WTC11 (cell line): Measurements from ENCODE around the gene PADI1. TPM values are rescaled to one million over a fixed set of nuclear protein-coding genes. Genes with fewer than 3 reads are reported as not detected.

Source experiments
- ATAC-seq: fragments of 200-7000 bp; cut with Tn5 transposase; 2 replicates; pipeline ENCODE4 v1.10.0; 2021; ENCODE audit warnings: mild to moderate bottlenecking, moderate library complexity
- CTCF ChIA-PET: fragments of 300-600 bp; sonication (Branson Sonifier 250); formaldehyde crosslinking; loops from one replicate; lab custom pipeline; 2021; ENCODE audit warnings: antibody characterized with exemption; lab: Charles Lee
- POLR2A ChIA-PET: fragments of 350-600 bp; sonication (Branson Sonifier 250); formaldehyde crosslinking; loops from one replicate; lab custom pipeline; 2021; ENCODE audit warnings: antibody characterized with exemption; lab: Charles Lee
- DNase-seq: peaks from one replicate; pipeline ENCODE4 v3.0.0; 2021; ENCODE audit warnings: low spot score
- H3K27ac Mint-ChIP-seq: 2 replicates; pipeline ENCODE4 v1.8.0; 2021; ENCODE audit warnings: mixed read lengths
- H3K27me3 Mint-ChIP-seq: 2 replicates; pipeline ENCODE4 v1.8.0; 2021; ENCODE audit warnings: low read depth, mild to moderate bottlenecking, moderate library complexity, mixed read lengths
- H3K36me3 Mint-ChIP-seq: 2 replicates; pipeline ENCODE4 v1.8.0; 2021; ENCODE audit warnings: mixed read lengths
- H3K4me1 Mint-ChIP-seq: 2 replicates; pipeline ENCODE4 v1.8.0; 2022; ENCODE audit warnings: mixed read lengths
- H3K4me3 Mint-ChIP-seq: 2 replicates; pipeline ENCODE4 v1.8.0; 2021; ENCODE audit warnings: mild to moderate bottlenecking, moderate library complexity, mixed read lengths
- H3K9me3 Mint-ChIP-seq: 2 replicates; pipeline ENCODE4 v1.8.0; 2021; ENCODE audit warnings: mixed read lengths
- ATF1 ChIP-seq: sonication (generic); formaldehyde crosslinking; IDR thresholded peaks from 2 replicates; pipeline ENCODE4 v1.8.1; 2023; ENCODE audit warnings: mild to moderate bottlenecking, moderate library complexity, missing genetic modification reagents
- CBFB ChIP-seq: sonication (generic); formaldehyde crosslinking; IDR thresholded peaks from 2 replicates; pipeline ENCODE4 v1.8.1; 2022; ENCODE audit warnings: mild to moderate bottlenecking, low read depth, missing genetic modification reagents
- ESRRA ChIP-seq: sonication (generic); formaldehyde crosslinking; IDR thresholded peaks from 2 replicates; pipeline ENCODE4 v1.8.1; 2022; ENCODE audit warnings: mild to moderate bottlenecking, missing genetic modification reagents, borderline replicate concordance
- GABPB1 ChIP-seq: sonication (generic); formaldehyde crosslinking; IDR thresholded peaks from 2 replicates; pipeline ENCODE4 v1.8.1; 2023; ENCODE audit warnings: mild to moderate bottlenecking, missing genetic modification reagents
- GTF2I ChIP-seq: fragments of 250-450 bp; sonication (Bioruptor Pico); conservative IDR thresholded peaks from 2 replicates; pipeline ENCODE4 v1.4.0; 2021; ENCODE audit warnings: mild to moderate bottlenecking
- KAT7 ChIP-seq: sonication (generic); formaldehyde crosslinking; IDR thresholded peaks from 2 replicates; pipeline ENCODE4 v1.8.1; 2023; ENCODE audit warnings: missing genetic modification reagents, mild to moderate bottlenecking, borderline replicate concordance
- NR1H2 ChIP-seq: sonication (generic); formaldehyde crosslinking; IDR thresholded peaks from 2 replicates; pipeline ENCODE4 v1.9.0; 2021; ENCODE audit warnings: mild to moderate bottlenecking, moderate library complexity, missing genetic modification reagents
- TP53 ChIP-seq: sonication (generic); formaldehyde crosslinking; IDR thresholded peaks from 2 replicates; pipeline ENCODE4 v1.8.1; 2023; ENCODE audit warnings: mild to moderate bottlenecking, missing genetic modification reagents
- ZNF263 ChIP-seq: sonication (generic); formaldehyde crosslinking; IDR thresholded peaks from 2 replicates; pipeline ENCODE4 v1.8.1; 2022; ENCODE audit warnings: low read depth, mild to moderate bottlenecking, moderate library complexity, missing genetic modification reagents
- total RNA-seq: library from RNA; stranded (reverse); gene quantifications from 3 replicates; pipeline ENCODE4 v1.2.3, GENCODE V29; 2021
- TF ChIP-seq, protein P1 (sequence below): sonication (generic); formaldehyde crosslinking; IDR thresholded peaks from 2 replicates; pipeline ENCODE4 v1.8.1; 2023; ENCODE audit warnings: mild to moderate bottlenecking, missing genetic modification reagents, moderate library complexity
- TF ChIP-seq, protein P2 (sequence below): sonication (generic); formaldehyde crosslinking; IDR thresholded peaks from 2 replicates; pipeline ENCODE4 v1.8.1; 2023; ENCODE audit warnings: mild to moderate bottlenecking, missing genetic modification reagents
- TF ChIP-seq, protein P3 (sequence below): fragments of 200-600 bp; IDR thresholded peaks from 2 replicates; pipeline ENCODE4 v1.8.0; 2022; ENCODE audit warnings: antibody characterized with exemption
- TF ChIP-seq, protein P4 (sequence below): sonication (generic); formaldehyde crosslinking; IDR thresholded peaks from 2 replicates; pipeline ENCODE4 v1.8.1; 2022; ENCODE audit warnings: mild to moderate bottlenecking, moderate library complexity, missing genetic modification reagents
- TF ChIP-seq, protein P5 (sequence below): sonication (generic); formaldehyde crosslinking; IDR thresholded peaks from 2 replicates; pipeline ENCODE4 v1.8.1; 2022; ENCODE audit warnings: low read depth, mild to moderate bottlenecking, moderate library complexity, missing genetic modification reagents, borderline replicate concordance
- TF ChIP-seq, protein P6 (sequence below): sonication (generic); formaldehyde crosslinking; IDR thresholded peaks from 2 replicates; pipeline ENCODE4 v1.8.0; 2022; ENCODE audit warnings: mild to moderate bottlenecking, missing genetic modification reagents
- TF ChIP-seq, protein P7 (sequence below): sonication (generic); formaldehyde crosslinking; IDR thresholded peaks from 2 replicates; pipeline ENCODE4 v1.8.0; 2022; ENCODE audit warnings: mild to moderate bottlenecking, missing genetic modification reagents

The PADI1 gene
- total RNA-seq, 1 experiment from 2014 or later: 0.15 TPM

DNA sequence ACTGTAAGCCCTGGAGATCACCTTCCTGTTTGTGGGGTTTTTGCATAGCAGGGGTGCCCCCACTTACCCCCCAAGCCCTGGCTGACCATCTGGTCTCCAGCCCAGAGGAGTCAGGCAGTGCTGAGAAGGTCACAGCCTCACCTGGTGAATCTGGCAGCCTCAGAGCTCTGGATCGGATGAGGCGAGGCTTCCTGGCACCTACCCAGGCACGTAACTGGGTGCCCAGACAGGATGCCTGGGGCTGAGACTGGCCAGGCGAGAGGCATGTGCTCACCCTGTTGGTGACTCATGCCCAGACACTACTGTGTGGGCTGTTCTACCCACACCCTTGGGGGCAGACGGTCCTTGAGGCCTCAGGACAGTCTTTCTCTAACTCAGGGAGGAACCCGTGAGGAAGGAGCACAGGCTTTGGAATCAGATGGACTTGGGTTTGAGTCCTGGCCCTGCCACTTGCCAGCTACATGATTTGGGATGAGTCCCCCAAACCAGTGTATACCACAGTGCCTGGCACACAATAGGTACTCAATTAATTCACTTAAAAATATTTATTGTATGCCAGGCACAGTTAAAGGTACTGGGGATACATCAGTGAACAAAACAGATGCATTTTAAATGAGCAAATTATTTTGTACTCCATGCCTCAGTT, 28.9 kb downstream of the PADI1 start:
- Mint-ChIP-seq H3K36me3 (no peaks in the 10 kb centered on the region), H3K4me3 (no peak overlapping the region), H3K9me3 (no peaks in the 10 kb centered on the region), H3K4me1 (peaks cover 13% of the 10 kb centered on the region), H3K27ac (no peak overlapping the region), H3K27me3 (peaks cover 3% of the 10 kb centered on the region; the same call in 1 of the 2 replicates)
- DNase-seq (no peak), ATAC-seq (no peak)
- POLR2A ChIA-PET: no interaction called here
- TF ChIP-seq, protein P1, sequence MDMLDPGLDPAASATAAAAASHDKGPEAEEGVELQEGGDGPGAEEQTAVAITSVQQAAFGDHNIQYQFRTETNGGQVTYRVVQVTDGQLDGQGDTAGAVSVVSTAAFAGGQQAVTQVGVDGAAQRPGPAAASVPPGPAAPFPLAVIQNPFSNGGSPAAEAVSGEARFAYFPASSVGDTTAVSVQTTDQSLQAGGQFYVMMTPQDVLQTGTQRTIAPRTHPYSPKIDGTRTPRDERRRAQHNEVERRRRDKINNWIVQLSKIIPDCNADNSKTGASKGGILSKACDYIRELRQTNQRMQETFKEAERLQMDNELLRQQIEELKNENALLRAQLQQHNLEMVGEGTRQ (CRISPR knock-in tag): no peak
- TF ChIP-seq GABPB1: no peak
- TF ChIP-seq, protein P2, sequence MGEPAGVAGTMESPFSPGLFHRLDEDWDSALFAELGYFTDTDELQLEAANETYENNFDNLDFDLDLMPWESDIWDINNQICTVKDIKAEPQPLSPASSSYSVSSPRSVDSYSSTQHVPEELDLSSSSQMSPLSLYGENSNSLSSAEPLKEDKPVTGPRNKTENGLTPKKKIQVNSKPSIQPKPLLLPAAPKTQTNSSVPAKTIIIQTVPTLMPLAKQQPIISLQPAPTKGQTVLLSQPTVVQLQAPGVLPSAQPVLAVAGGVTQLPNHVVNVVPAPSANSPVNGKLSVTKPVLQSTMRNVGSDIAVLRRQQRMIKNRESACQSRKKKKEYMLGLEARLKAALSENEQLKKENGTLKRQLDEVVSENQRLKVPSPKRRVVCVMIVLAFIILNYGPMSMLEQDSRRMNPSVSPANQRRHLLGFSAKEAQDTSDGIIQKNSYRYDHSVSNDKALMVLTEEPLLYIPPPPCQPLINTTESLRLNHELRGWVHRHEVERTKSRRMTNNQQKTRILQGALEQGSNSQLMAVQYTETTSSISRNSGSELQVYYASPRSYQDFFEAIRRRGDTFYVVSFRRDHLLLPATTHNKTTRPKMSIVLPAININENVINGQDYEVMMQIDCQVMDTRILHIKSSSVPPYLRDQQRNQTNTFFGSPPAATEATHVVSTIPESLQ (CRISPR knock-in tag): no peak
- TF ChIP-seq, protein P3, sequence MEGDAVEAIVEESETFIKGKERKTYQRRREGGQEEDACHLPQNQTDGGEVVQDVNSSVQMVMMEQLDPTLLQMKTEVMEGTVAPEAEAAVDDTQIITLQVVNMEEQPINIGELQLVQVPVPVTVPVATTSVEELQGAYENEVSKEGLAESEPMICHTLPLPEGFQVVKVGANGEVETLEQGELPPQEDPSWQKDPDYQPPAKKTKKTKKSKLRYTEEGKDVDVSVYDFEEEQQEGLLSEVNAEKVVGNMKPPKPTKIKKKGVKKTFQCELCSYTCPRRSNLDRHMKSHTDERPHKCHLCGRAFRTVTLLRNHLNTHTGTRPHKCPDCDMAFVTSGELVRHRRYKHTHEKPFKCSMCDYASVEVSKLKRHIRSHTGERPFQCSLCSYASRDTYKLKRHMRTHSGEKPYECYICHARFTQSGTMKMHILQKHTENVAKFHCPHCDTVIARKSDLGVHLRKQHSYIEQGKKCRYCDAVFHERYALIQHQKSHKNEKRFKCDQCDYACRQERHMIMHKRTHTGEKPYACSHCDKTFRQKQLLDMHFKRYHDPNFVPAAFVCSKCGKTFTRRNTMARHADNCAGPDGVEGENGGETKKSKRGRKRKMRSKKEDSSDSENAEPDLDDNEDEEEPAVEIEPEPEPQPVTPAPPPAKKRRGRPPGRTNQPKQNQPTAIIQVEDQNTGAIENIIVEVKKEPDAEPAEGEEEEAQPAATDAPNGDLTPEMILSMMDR: no peak
- TF ChIP-seq, protein P4, sequence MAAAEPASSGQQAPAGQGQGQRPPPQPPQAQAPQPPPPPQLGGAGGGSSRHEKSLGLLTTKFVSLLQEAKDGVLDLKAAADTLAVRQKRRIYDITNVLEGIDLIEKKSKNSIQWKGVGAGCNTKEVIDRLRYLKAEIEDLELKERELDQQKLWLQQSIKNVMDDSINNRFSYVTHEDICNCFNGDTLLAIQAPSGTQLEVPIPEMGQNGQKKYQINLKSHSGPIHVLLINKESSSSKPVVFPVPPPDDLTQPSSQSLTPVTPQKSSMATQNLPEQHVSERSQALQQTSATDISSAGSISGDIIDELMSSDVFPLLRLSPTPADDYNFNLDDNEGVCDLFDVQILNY (CRISPR knock-in tag): no peak
- no peak for TF ChIP-seq KAT7
- TF ChIP-seq, protein P5, sequence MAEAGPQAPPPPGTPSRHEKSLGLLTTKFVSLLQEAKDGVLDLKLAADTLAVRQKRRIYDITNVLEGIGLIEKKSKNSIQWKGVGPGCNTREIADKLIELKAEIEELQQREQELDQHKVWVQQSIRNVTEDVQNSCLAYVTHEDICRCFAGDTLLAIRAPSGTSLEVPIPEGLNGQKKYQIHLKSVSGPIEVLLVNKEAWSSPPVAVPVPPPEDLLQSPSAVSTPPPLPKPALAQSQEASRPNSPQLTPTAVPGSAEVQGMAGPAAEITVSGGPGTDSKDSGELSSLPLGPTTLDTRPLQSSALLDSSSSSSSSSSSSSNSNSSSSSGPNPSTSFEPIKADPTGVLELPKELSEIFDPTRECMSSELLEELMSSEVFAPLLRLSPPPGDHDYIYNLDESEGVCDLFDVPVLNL: no peak
- TF ChIP-seq ZNF263 (CRISPR knock-in tag): no peak
- TF ChIP-seq TP53 (CRISPR knock-in tag): no peak
- TF ChIP-seq, protein P6, sequence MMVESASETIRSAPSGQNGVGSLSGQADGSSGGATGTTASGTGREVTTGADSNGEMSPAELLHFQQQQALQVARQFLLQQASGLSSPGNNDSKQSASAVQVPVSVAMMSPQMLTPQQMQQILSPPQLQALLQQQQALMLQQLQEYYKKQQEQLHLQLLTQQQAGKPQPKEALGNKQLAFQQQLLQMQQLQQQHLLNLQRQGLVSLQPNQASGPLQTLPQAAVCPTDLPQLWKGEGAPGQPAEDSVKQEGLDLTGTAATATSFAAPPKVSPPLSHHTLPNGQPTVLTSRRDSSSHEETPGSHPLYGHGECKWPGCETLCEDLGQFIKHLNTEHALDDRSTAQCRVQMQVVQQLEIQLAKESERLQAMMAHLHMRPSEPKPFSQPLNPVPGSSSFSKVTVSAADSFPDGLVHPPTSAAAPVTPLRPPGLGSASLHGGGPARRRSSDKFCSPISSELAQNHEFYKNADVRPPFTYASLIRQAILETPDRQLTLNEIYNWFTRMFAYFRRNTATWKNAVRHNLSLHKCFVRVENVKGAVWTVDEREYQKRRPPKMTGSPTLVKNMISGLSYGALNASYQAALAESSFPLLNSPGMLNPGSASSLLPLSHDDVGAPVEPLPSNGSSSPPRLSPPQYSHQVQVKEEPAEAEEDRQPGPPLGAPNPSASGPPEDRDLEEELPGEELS (CRISPR knock-in tag): no peak
- no peak for TF ChIP-seq NR1H2 (CRISPR knock-in tag)
- TF ChIP-seq GTF2I (CRISPR knock-in tag): no peak
- no peak for TF ChIP-seq CBFB (CRISPR knock-in tag)
- no peak for TF ChIP-seq ATF1 (CRISPR knock-in tag)
- no peak for TF ChIP-seq ESRRA (CRISPR knock-in tag)
- TF ChIP-seq, protein P7, sequence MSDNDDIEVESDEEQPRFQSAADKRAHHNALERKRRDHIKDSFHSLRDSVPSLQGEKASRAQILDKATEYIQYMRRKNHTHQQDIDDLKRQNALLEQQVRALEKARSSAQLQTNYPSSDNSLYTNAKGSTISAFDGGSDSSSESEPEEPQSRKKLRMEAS: no peak
- CTCF ChIA-PET: interaction anchor here (0.7 to 5.4 kb wide), 5 partner anchors 16 to 109 kb away, joined by 3 to 53 read pairs (median 6); partner anchors contain the start of gene PADI3
